Heart left ventricle (tissue), 16 donors: ENCODE measurements around the gene CYB5B. TPM values are rescaled to one million over a fixed set of nuclear protein-coding genes. Genes with fewer than 3 reads are reported as not detected.
A peak's percentile ranks its signal among the peaks of the same experiment; 100 is the strongest.

Source experiments
- ATAC-seq, 4 donors: fragments of 200-7000 bp; cut with Tn5 transposase; one replicate each; pipeline ENCODE4 v1.9.1; 2020 to 2022; ENCODE audit warnings: moderate library complexity in 4 of 4, mild to moderate bottlenecking in 3 of 4, moderate number of reproducible peaks in 1 of 4
- DNase-seq, 5 donors: peaks; one replicate each; pipeline ENCODE4 v3.0.0-alpha.2; 2020
- H3K27ac ChIP-seq, 12 donors: fragments of 200-600 bp; sonication (generic) in 4 of 12; one replicate each; pipeline versions ENCODE4 v1.5.0 to v1.8.0; 2016 to 2022; ENCODE audit warnings: mild to moderate bottlenecking in 2 of 12
- H3K27me3 ChIP-seq, 9 donors: fragments of 200-600 bp; sonication (generic) in 2 of 9; one replicate each; pipeline versions ENCODE4 v1.5.1 to v1.8.0; 2016 to 2022; ENCODE audit warnings: mild to moderate bottlenecking in 3 of 9
- H3K36me3 ChIP-seq, 9 donors: fragments of 200-600 bp; sonication (generic) in 2 of 9; one replicate each; pipeline versions ENCODE4 v1.5.0 to v1.8.0; 2018 to 2022; ENCODE audit warnings: mild to moderate bottlenecking in 2 of 9
- H3K4me1 ChIP-seq, 12 donors: fragments of 200-600 bp; sonication (generic) in 4 of 12; one replicate each; pipeline versions ENCODE4 v1.5.0 to v1.8.0; 2016 to 2022; ENCODE audit warnings: mild to moderate bottlenecking in 3 of 12
- H3K4me3 ChIP-seq, 12 donors: fragments of 200-600 bp; sonication (generic) in 4 of 12; one replicate each; pipeline versions ENCODE4 v1.5.0 to v1.8.0; 2017 to 2022; ENCODE audit warnings: mild to moderate bottlenecking in 9 of 12, moderate library complexity in 4 of 12
- H3K9me3 ChIP-seq, 12 donors: fragments of 200-600 bp; sonication (generic) in 4 of 12; one replicate each; pipeline versions ENCODE4 v1.5.0 to v1.8.0; 2016 to 2022; ENCODE audit warnings: mild to moderate bottlenecking in 1 of 12
- POLR2A ChIP-seq, 2 donors: fragments of 450-650 bp; IDR thresholded peaks; one replicate each; pipeline ENCODE4 v1.6.1; 2017; ENCODE audit warnings: antibody characterized with exemption in 2 of 2, mild to moderate bottlenecking in 2 of 2, moderate library complexity in 2 of 2
- WGBS, 4 donors: extraction: QIAGEN DNeasy Blood & Tissue Kit in 2 of 4; methylation state at CpG; one replicate each; pipeline versions ENCODE4 v1.1.5 to v1.1.7; 2013 to 2018; 5-methylcytosine and 5-hydroxymethylcytosine counted together
- intact Hi-C, 10 donors: fragments of 100-400 bp; cut with DNase I; formaldehyde crosslinking; loops; one replicate each; pipeline versions ENCODE4 v1.11.1 to v1.14.2; 2022
- polyA plus RNA-seq, 2 donors: library from polyadenylated mRNA; stranded (reverse); fragments of 200-250 nt; gene quantifications; one replicate each; pipeline ENCODE4 v1.2.3, GENCODE V29; 2013
- total RNA-seq, 9 donors: library from RNA; depleted of rRNA in 2 of 9; stranded (reverse); fragments of >200 nt in 2 of 9; fragmentation: NEBNext Ultra II Directional in 3 of 9; extraction: Animal tissue kit (Norgen Biotek cat#: 25700) in 3 of 9; gene quantifications; one replicate each; pipeline versions ENCODE4 v1.1.0 to v1.2.4, GENCODE V29; 2016 to 2023
- TF ChIP-seq, protein P1 (sequence below), 12 donors: fragments of 200-600 bp; sonication (generic) in 4 of 12; IDR thresholded peaks; one replicate each; pipeline versions ENCODE4 v1.5.0 to v1.8.0; 2018 to 2022; ENCODE audit warnings: antibody characterized with exemption in 12 of 12, mild to moderate bottlenecking in 5 of 12
- donor health status: ischemic (EF 13 %, LVEDD 7.1; RV severe dilation, severe dysfunction).
- donor health status: healthy with polysubstance abuse.
- donor health status: DM: no; HTN: yes; CAD: no.
- donor health status: DM: no; HTN: no; CAD: no.
- donor health status: ischemic (EF 25% LVEDD 6.9; RV normal size, moderate dysfunction).
- donor health status: ischemic (EF 25% LVEDD 5.7; RV mildly dilated, moderate dysfunction).
- donor health status: healthy.
- donor health status: DM: yes; HTN: yes; CAD: no.
- donor health status: ischemic (EF 35%, LVEDD 5.7; RV mildly dilated, moderate dysfunction).
- donor health status: nonischemic (EF 11% LVEDD 7.7; RV severe dilation, severe dysfunction).
- donor health status: DM: yes; HTN: yes; CAD: no.
- donor health status: PGD.
- donor health status: ischemic (EF 29% LVEDD 5.4; RV normal size, mild dysfunction).
- donor health status: nonischemic (EF 23%, LVEDD 6.1; RV moderate dilation, normal function).

Gene CYB5B
- total and polyA plus RNA-seq, 11 donors = 31.1 to 89.2 (median 65.0) TPM

DNA sequence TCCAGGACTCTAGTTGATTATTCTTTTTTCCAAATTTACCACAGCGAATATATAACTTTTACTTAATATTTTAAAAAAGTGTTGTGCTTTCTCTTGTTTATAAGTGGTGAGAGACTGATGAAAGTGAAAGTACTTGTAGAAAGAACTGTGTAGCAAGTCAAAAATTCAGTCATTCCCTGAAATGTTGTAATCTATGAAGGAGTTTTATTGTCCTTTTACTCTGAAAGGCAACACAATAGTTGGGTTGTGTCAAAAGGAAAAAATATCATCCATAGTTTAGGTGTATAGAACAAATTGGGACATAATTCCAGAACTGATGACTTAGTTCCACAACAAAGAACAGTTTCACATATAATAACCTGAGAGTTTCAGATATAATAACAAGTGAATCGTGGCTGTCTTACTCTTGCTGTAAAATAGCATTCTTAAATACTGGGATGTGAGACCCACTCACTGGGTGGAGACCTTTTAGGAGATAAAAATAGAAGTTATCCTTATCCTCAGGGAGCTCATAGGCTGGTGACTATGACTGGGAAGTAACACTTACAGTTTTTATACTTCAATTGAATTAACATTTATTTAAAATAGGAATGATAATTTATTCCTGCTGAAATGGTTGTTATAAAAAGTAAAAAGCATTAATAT is 20.6 kb downstream of the CYB5B start:
- H3K9me3 ChIP-seq = no peaks in the 10 kb centered on the region
- 28 to 46% (median 35%) methylated on average over 2 of the region's 2 CpGs for WGBS, 4 donors
- peaks cover 0 to 29% (median 13%) of the 10 kb centered on the region in 9 donors for H3K36me3 ChIP-seq
- H3K27ac ChIP-seq = peak overlapping the region; percentile 52 to 93 (median 82)
- H3K4me3 ChIP-seq = peak overlapping the region in 10 of 12 donors; percentile 1 to 46 (median 30)
- ATAC-seq (peak in 2 of 4 donors; percentile 34 to 51), DNase-seq (no peak)
- TF ChIP-seq, protein P1, sequence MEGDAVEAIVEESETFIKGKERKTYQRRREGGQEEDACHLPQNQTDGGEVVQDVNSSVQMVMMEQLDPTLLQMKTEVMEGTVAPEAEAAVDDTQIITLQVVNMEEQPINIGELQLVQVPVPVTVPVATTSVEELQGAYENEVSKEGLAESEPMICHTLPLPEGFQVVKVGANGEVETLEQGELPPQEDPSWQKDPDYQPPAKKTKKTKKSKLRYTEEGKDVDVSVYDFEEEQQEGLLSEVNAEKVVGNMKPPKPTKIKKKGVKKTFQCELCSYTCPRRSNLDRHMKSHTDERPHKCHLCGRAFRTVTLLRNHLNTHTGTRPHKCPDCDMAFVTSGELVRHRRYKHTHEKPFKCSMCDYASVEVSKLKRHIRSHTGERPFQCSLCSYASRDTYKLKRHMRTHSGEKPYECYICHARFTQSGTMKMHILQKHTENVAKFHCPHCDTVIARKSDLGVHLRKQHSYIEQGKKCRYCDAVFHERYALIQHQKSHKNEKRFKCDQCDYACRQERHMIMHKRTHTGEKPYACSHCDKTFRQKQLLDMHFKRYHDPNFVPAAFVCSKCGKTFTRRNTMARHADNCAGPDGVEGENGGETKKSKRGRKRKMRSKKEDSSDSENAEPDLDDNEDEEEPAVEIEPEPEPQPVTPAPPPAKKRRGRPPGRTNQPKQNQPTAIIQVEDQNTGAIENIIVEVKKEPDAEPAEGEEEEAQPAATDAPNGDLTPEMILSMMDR (IDR thresholded peaks at IDR 0.05) = no peak
- no peak for TF ChIP-seq POLR2A (IDR thresholded peaks at IDR 0.05)
- intact Hi-C loops = no loop called here
- peaks cover 0 to 66% (median 40%) of the 10 kb centered on the region in 12 donors for H3K4me1 ChIP-seq
- H3K27me3 ChIP-seq = no peaks in the 10 kb centered on the region

DNA sequence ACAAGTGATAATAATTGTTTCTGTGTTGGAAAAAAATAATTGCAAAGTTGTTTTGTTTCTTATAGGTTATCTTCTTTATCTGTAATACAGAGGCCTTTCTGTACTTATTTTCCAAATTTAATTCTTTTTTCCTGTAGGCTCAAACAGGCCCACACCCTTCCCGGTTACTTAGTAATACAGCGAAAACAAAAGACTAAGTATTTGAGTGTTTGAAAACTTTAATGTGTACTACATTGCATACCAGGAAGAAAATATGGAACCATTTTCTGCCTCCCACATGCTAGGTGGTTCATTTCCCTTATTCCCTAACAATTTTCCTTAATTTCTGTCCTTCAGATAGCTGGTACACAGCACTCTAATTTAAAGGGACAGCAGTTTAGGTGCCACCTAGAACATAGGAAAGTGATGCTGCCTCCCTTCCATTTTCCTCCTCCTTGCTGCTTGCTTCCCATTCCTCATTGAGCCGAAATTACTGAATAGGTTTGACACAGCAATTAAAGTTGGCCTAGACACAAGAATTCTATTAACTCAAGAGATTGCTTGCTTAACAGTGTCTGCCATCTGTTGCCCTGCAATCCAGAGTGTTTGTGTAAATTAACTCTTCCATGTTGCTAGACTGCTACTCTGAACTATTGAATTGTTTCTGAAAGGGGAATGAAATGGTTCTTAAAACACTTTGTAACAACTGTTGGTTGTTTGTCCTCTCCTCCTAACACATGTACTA is 24.2 kb downstream of the CYB5B start:
- Histone ChIP-seq H3K4me3 (no peak overlapping the region), H3K9me3 (no peaks in the 10 kb centered on the region), H3K36me3 (peaks cover 0 to 44% (median 19%) of the 10 kb centered on the region in 9 donors), H3K27ac (peak overlapping the region; percentile 41 to 83 (median 57)), H3K27me3 (no peaks in the 10 kb centered on the region), H3K4me1 (peaks cover 0 to 55% (median 34%) of the 10 kb centered on the region in 12 donors)
- peak in 2 of 4 donors; percentile 32 to 33 for ATAC-seq
- TF ChIP-seq POLR2A (IDR thresholded peaks at IDR 0.05) = no peak
- TF ChIP-seq, protein P1 (IDR thresholded peaks at IDR 0.05) = no peak
- 42 to 58% (median 45%) methylated on average over 3 of the region's 3 CpGs for WGBS, 4 donors
- DNase-seq = no peak
- intact Hi-C loops = loop anchor here in 1 of 10 donors (2.0 kb wide), 1 partner anchor 32 kb away; no protein-coding TSS in a partner anchor

DNA sequence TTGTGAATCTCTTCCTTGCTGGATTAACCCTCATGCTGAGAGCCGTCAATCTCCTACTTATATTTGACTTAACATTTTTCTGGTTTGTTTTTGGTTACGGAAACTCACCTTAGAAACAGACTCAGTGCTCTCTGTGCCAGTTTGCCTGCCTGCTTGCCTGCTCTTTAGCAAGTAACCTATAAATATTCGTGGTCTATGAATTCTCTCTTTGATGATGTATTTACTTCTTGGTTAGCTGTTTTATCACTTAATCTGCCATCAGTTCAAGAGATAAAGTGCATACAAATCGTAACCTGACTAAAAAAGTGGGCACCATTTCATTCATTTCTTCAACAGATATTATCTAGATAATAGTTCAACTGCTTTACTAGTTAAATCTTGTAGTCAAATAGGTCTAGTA is 26.7 kb downstream of the CYB5B start:
- Histone ChIP-seq H3K36me3 (peaks cover 0 to 59% (median 29%) of the 10 kb centered on the region in 9 donors), H3K9me3 (no peaks in the 10 kb centered on the region), H3K4me3 (no peak overlapping the region), H3K27ac (peak overlapping the region in 1 of 12 donors; percentile 22), H3K27me3 (no peaks in the 10 kb centered on the region), H3K4me1 (peaks cover 0 to 34% (median 13%) of the 10 kb centered on the region in 12 donors)
- no peak for DNase-seq
- intact Hi-C loops = no loop called here
- WGBS, 4 donors = 75 to 80% (median 77%) methylated on average over 4 of the region's 4 CpGs
- no peak for ATAC-seq
- TF ChIP-seq, protein P1 (IDR thresholded peaks at IDR 0.05) = no peak
- TF ChIP-seq POLR2A (IDR thresholded peaks at IDR 0.05) = no peak

DNA sequence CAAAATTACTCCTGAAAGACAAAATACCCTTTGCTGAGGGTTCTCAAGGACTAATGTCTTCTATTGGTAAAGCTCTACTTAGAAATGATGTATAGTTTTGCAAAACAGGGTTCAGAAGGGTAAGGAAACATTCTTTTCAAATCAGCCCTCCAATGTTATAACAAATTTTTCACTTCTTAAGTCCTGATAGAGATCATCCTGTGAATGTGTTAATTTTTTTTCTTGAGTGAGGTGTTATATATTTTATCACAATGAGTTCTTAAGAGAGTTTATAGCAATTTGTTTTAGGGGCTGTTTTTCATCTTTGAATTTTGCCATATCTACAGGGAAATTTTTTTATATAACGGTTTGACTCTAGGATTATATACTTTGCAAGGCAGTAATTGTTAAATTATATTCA is 29.5 kb downstream of the CYB5B start:
- DNase-seq = no peak
- 45 to 88% (median 68%) methylated on average over 1 of the region's 1 CpG for WGBS, 4 donors
- H3K4me1 ChIP-seq = peaks cover 0 to 14% (median 5%) of the 10 kb centered on the region in 12 donors
- H3K27ac ChIP-seq = no peak overlapping the region
- H3K4me3 ChIP-seq = no peak overlapping the region
- no peak for ATAC-seq
- no peaks in the 10 kb centered on the region for H3K27me3 ChIP-seq
- TF ChIP-seq, protein P1 (IDR thresholded peaks at IDR 0.05) = no peak
- TF ChIP-seq POLR2A (IDR thresholded peaks at IDR 0.05) = no peak
- H3K36me3 ChIP-seq = peaks cover 0 to 62% (median 27%) of the 10 kb centered on the region in 9 donors
- intact Hi-C loops = no loop called here
- H3K9me3 ChIP-seq = no peaks in the 10 kb centered on the region
